Measurements from ENCODE around the gene CYP2S1.
A peak's percentile ranks its signal among the peaks of the same experiment; 100 is the strongest.
"Not testable (repeated sequence)": the region's sequence is repeated elsewhere in the genome, so short reads cannot be mapped to it uniquely, and the experiment has no call there.

Gene CYP2S1, protein sequence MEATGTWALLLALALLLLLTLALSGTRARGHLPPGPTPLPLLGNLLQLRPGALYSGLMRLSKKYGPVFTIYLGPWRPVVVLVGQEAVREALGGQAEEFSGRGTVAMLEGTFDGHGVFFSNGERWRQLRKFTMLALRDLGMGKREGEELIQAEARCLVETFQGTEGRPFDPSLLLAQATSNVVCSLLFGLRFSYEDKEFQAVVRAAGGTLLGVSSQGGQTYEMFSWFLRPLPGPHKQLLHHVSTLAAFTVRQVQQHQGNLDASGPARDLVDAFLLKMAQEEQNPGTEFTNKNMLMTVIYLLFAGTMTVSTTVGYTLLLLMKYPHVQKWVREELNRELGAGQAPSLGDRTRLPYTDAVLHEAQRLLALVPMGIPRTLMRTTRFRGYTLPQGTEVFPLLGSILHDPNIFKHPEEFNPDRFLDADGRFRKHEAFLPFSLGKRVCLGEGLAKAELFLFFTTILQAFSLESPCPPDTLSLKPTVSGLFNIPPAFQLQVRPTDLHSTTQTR

DNA sequence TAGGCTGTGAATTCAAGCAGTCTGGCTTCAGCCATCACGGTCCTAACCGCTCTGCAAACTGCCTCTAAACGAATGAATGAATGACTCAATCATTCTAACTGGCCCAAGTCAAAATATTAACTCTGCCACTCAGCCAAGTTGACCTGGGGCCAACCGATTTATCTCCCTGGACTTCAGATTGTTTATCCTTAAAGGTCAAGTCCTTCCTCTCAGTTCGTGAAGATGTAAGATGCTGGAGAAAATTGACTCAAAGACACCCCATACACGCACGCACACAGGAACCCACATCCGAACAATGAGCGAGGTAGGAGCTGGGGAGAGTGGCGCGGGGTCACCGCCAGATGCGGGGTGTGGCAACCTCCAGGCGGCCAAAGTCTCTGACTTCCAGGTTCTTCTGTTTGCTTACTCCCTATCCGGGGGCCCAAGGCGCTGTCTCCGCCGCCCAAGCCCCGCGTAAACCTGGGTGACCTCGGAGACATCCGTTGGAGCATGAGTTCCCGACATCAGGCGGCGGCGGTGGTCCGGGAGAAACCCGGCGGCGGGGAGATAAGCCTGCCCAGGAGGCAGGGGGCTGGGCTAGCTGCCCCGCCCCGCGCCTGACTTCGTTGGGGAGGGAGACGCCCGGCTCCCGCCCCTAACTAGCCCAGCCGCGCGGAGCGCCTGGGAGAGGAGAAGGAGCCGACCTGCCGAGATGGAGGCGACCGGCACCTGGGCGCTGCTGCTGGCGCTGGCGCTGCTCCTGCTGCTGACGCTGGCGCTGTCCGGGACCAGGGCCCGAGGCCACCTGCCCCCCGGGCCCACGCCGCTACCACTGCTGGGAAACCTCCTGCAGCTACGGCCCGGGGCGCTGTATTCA, at the start of gene CYP2S1:
Gene CYP2S1 (plus strand): TSS at position 646 of the 856 bp plus-strand sequence. CDS start 46 bp downstream, at position 692.
- peaks cover 9% of the 10 kb centered on the region for H3K4me1 ChIP-seq (ENCODE audit: control insufficient read depth, insufficient read depth, low read length)
- no peak within 1 kb of the TSS for H3K9ac ChIP-seq (ENCODE audit: low read length in 2 of 2)
- H3K27me3 ChIP-seq (ENCODE audit: control insufficient read depth in 1 of 2, insufficient read depth in 2 of 2, low read length in 2 of 2): peaks cover 37 to 38% of the 10 kb centered on the region in 2 donors
- H3K9me3 ChIP-seq (ENCODE audit: control insufficient read depth in 2 of 2, low read length in 2 of 2): no peaks in the 10 kb centered on the region
- H3K4me3 ChIP-seq (ENCODE audit: low read length in 2 of 2): peak within 1 kb of the TSS in 1 of 2 donors; percentile 44
- no peak within 1 kb of the TSS for H3K27ac ChIP-seq (ENCODE audit: low read length)
- no peaks in the 10 kb centered on the region for H3K36me3 ChIP-seq (ENCODE audit: control insufficient read depth in 2 of 2, insufficient read depth in 2 of 2, low read length in 2 of 2)

DNA sequence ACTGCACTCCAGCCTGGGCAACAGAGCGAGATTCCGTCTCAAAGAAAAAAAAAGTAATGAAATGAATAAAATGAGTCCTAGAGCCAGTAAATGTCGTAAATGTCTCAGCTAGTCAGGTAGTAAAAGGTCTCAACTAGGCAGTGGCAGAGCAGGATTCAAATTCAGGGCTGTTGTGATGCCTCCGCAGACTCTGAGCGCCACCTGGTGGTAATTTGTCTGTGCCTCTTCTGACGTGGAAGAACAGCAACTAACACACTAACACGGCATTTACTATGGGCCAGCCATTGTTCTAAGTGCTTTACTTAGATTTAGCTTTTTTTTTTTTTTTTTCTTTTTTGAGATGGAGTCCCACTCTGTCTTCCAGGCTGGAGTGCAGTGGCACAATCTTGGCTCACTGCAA, 48.6 kb upstream of the CYP2S1 start:
- Histone ChIP-seq H3K9me3 (ENCODE audit: control insufficient read depth in 2 of 2, low read length in 2 of 2) (no peaks in the 10 kb centered on the region), H3K27me3 (ENCODE audit: control insufficient read depth in 1 of 2, insufficient read depth in 2 of 2, low read length in 2 of 2) (peaks cover 0 to 3% of the 10 kb centered on the region in 2 donors), H3K4me3 (ENCODE audit: low read length in 2 of 2) (no peak overlapping the region), H3K4me1 (ENCODE audit: control insufficient read depth, insufficient read depth, low read length) (no peaks in the 10 kb centered on the region), H3K9ac (ENCODE audit: low read length in 2 of 2) (no peak overlapping the region), H3K27ac (ENCODE audit: low read length) (no peak overlapping the region), H3K36me3 (ENCODE audit: control insufficient read depth in 2 of 2, insufficient read depth in 2 of 2, low read length in 2 of 2) (no peaks in the 10 kb centered on the region)

DNA sequence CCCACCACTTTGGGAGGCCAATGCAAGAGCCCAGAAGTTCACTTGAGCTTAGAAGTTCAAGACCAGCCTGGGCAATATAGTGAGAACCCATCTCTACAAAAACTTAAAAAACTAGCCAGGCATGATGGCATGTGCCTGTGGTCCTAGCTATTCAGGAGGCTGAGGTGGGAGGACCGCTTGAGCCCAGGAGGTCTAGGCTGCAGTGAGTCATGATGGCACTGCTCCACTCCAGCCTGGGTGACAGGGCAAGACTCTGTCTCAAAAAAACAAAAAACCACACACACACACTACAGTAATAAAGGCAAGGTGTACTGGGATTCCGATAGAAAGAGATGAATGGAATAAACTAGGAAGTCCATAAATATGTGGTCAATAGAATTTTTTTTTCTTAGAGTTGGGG, 43.2 kb upstream of the CYP2S1 start:
- H3K4me3 ChIP-seq (ENCODE audit: low read length in 2 of 2): no peak overlapping the region
- H3K27ac ChIP-seq (ENCODE audit: low read length): no peak overlapping the region
- no peaks in the 10 kb centered on the region for H3K36me3 ChIP-seq (ENCODE audit: control insufficient read depth in 2 of 2, insufficient read depth in 2 of 2, low read length in 2 of 2)
- H3K4me1 ChIP-seq (ENCODE audit: control insufficient read depth, insufficient read depth, low read length): no peaks in the 10 kb centered on the region
- H3K27me3 ChIP-seq (ENCODE audit: control insufficient read depth in 1 of 2, insufficient read depth in 2 of 2, low read length in 2 of 2): peaks cover 0 to 3% of the 10 kb centered on the region in 2 donors
- no peaks in the 10 kb centered on the region for H3K9me3 ChIP-seq (ENCODE audit: control insufficient read depth in 2 of 2, low read length in 2 of 2)
- H3K9ac ChIP-seq (ENCODE audit: low read length in 2 of 2): no peak overlapping the region

DNA sequence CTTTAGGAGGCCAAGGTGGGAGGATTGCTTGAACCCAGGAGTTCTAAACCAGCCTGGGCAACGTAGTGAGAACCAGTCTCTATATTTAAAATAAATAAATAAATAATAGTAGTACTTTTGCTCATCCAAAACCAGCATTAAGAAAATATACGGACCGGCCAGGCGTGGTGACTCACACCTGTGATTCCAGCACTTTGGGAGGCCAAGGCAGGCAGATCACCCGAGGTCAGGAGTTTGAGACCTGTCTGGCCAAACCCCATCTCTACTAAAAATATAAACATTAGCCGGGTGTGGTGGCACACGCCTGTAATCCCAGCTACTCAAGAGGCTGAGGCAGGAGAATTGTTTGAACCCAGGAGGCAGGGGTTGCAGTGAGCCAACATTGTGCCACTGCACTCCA, 42.0 kb upstream of the CYP2S1 start:
- not testable (repeated sequence) for H3K4me1 ChIP-seq (ENCODE audit: control insufficient read depth, insufficient read depth, low read length); H3K9ac ChIP-seq (ENCODE audit: low read length in 2 of 2); H3K9me3 ChIP-seq (ENCODE audit: control insufficient read depth in 2 of 2, low read length in 2 of 2); H3K27ac ChIP-seq (ENCODE audit: low read length); H3K36me3 ChIP-seq (ENCODE audit: control insufficient read depth in 2 of 2, insufficient read depth in 2 of 2, low read length in 2 of 2); H3K4me3 ChIP-seq (ENCODE audit: low read length in 2 of 2); H3K27me3 ChIP-seq (ENCODE audit: control insufficient read depth in 1 of 2, insufficient read depth in 2 of 2, low read length in 2 of 2)

DNA sequence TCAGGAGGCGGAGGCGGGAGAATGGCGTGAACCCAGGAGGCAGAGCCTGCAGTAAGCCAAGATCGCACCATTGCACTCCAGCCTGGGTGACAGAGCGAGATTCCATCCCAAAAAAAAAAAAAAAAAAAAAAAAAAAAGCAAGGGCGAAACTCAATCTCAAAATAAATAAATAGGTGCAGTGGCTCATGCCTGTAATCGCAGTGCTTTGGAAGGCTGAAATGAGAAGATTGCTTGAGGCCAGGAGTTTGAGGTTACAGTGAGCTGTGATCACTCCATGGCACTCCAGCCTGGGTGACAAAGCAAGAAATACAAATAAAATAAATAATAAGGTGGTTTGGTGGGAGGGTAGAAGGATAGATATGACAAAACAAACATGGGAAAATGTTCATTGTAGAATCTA, 39.0 kb upstream of the CYP2S1 start:
- no peak overlapping the region for H3K27ac ChIP-seq (ENCODE audit: low read length)
- no peaks in the 10 kb centered on the region for H3K27me3 ChIP-seq (ENCODE audit: control insufficient read depth in 1 of 2, insufficient read depth in 2 of 2, low read length in 2 of 2)
- H3K4me3 ChIP-seq (ENCODE audit: low read length in 2 of 2): no peak overlapping the region
- H3K9ac ChIP-seq (ENCODE audit: low read length in 2 of 2): no peak overlapping the region
- no peaks in the 10 kb centered on the region for H3K36me3 ChIP-seq (ENCODE audit: control insufficient read depth in 2 of 2, insufficient read depth in 2 of 2, low read length in 2 of 2)
- H3K9me3 ChIP-seq (ENCODE audit: control insufficient read depth in 2 of 2, low read length in 2 of 2): no peaks in the 10 kb centered on the region
- no peaks in the 10 kb centered on the region for H3K4me1 ChIP-seq (ENCODE audit: control insufficient read depth, insufficient read depth, low read length)

DNA sequence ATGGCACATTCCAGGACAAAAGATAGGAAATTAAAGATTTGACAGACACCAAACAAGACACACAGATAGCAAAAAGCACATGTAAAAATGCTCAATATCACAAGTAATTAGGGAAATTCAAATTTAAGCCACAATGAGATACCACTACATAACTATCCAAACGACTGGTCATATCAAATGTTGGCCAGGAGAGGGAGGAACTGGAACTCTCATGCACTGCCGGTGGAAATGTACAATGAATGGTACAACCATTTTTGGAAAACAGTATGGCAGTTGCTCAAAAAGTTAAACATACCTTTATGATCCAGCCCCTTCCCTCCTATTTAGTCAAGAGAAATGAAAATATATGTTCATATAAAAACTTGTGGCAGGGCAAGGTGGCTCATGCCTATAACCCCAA, 36.8 kb upstream of the CYP2S1 start:
- no peaks in the 10 kb centered on the region for H3K27me3 ChIP-seq (ENCODE audit: control insufficient read depth in 1 of 2, insufficient read depth in 2 of 2, low read length in 2 of 2)
- H3K27ac ChIP-seq (ENCODE audit: low read length): no peak overlapping the region
- no peaks in the 10 kb centered on the region for H3K4me1 ChIP-seq (ENCODE audit: control insufficient read depth, insufficient read depth, low read length)
- H3K36me3 ChIP-seq (ENCODE audit: control insufficient read depth in 2 of 2, insufficient read depth in 2 of 2, low read length in 2 of 2): no peaks in the 10 kb centered on the region
- H3K9ac ChIP-seq (ENCODE audit: low read length in 2 of 2): no peak overlapping the region
- H3K9me3 ChIP-seq (ENCODE audit: control insufficient read depth in 2 of 2, low read length in 2 of 2): no peaks in the 10 kb centered on the region
- H3K4me3 ChIP-seq (ENCODE audit: low read length in 2 of 2): no peak overlapping the region

DNA sequence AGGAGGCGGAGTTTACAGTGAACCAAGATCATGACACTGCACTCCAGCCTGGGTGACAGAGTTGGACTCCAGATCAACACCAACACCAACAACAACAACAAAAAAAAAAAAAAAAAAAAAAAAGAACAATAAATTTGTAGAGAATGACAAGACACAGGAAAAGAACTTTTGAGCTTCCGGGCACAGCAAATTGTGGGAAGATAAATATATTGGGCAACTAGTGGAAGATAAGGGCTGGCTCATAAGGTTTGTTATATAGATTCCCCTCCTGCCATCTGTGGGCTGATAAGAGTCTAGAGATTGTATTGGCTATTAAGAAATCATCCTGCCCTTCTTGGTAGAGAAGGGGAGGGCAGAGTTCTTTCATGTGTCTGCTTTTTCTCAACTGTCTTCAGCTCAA, 33.1 kb upstream of the CYP2S1 start:
- Histone ChIP-seq H3K27me3 (ENCODE audit: control insufficient read depth in 1 of 2, insufficient read depth in 2 of 2, low read length in 2 of 2) (no peaks in the 10 kb centered on the region), H3K27ac (ENCODE audit: low read length) (no peak overlapping the region), H3K9me3 (ENCODE audit: control insufficient read depth in 2 of 2, low read length in 2 of 2) (no peaks in the 10 kb centered on the region)

DNA sequence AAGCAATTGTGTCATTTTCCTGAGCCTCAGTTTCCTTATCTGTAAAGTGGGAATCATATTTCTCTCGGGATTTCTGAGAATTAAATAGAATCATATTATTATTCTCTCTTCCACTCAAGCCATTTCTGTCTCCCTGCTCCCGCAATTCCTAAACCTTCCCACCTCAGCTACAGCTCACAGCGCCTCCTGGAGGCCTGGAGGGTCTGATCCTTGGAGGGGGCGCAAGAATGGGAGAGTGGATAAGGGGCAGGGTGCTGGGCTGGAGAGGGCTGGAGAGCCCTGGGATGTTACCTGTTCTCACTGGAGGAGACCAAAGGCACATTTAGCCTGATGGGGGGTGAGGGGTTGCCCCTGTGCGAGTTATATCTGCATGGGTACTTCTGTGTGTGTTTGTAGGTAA, 31.1 kb upstream of the CYP2S1 start:
- Histone ChIP-seq H3K4me1 (ENCODE audit: control insufficient read depth, insufficient read depth, low read length) (no peaks in the 10 kb centered on the region), H3K27ac (ENCODE audit: low read length) (no peak overlapping the region), H3K27me3 (ENCODE audit: control insufficient read depth in 1 of 2, insufficient read depth in 2 of 2, low read length in 2 of 2) (no peaks in the 10 kb centered on the region), H3K9me3 (ENCODE audit: control insufficient read depth in 2 of 2, low read length in 2 of 2) (no peaks in the 10 kb centered on the region), H3K36me3 (ENCODE audit: control insufficient read depth in 2 of 2, insufficient read depth in 2 of 2, low read length in 2 of 2) (no peaks in the 10 kb centered on the region), H3K9ac (ENCODE audit: low read length in 2 of 2) (no peak overlapping the region), H3K4me3 (ENCODE audit: low read length in 2 of 2) (no peak overlapping the region)

More for the DNA sequence above, 33.1 kb upstream of the CYP2S1 start:
- Histone ChIP-seq H3K9ac (ENCODE audit: low read length in 2 of 2) (no peak overlapping the region), H3K36me3 (ENCODE audit: control insufficient read depth in 2 of 2, insufficient read depth in 2 of 2, low read length in 2 of 2) (no peaks in the 10 kb centered on the region), H3K4me3 (ENCODE audit: low read length in 2 of 2) (no peak overlapping the region), H3K4me1 (ENCODE audit: control insufficient read depth, insufficient read depth, low read length) (no peaks in the 10 kb centered on the region)

DNA sequence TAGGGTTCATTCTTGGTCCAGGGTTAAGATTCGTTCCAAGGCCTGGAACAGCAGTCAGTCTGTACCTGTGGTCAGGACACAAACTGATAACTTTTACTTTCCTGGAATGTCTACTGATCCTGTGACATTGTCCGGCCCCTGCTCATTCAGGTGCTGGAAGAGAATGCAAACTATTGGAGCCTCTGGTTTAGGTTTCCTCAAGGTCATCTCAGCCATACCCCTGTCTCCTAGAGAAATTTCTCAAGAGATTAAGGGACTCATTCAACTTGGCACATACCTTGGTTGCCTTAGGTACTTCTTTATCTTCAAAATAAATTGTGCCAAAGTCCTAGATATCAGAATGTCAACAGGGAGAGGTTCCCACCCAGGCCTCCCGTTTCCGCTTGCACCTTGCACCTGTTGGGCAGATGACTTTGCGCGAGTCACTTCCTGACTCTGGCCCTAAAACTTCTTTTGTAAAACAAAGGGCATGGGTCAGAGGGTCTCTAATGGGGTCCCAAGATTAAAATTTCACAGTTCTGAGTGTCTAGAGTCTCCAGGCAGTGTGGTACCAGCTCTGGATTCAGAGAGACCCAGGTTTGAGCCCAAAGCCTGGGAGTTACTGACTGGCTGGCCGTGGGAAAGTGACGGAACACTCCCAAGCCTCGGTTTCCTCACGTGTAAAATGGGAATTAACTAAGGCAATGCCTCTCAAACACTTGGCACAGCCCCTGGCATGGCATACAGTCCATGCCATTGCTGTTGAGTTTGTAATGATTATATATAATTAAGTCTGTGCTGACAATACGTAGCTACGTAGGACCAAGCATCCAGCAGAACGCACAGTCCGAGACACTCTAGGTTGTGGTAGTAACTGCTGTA, 25.8 kb upstream of the CYP2S1 start:
- H3K27ac ChIP-seq (ENCODE audit: low read length): no peak overlapping the region
- no peaks in the 10 kb centered on the region for H3K9me3 ChIP-seq (ENCODE audit: control insufficient read depth in 2 of 2, low read length in 2 of 2)
- no peak overlapping the region for H3K9ac ChIP-seq (ENCODE audit: low read length in 2 of 2)

More for the DNA sequence above, 25.8 kb upstream of the CYP2S1 start:
- Histone ChIP-seq H3K4me1 (ENCODE audit: control insufficient read depth, insufficient read depth, low read length) (no peaks in the 10 kb centered on the region), H3K27me3 (ENCODE audit: control insufficient read depth in 1 of 2, insufficient read depth in 2 of 2, low read length in 2 of 2) (no peaks in the 10 kb centered on the region), H3K4me3 (ENCODE audit: low read length in 2 of 2) (no peak overlapping the region), H3K36me3 (ENCODE audit: control insufficient read depth in 2 of 2, insufficient read depth in 2 of 2, low read length in 2 of 2) (no peaks in the 10 kb centered on the region)

Measured in stomach smooth muscle (tissue), 2 donors.